PFSK-1 (cell line): ENCODE data around the gene FBLN1.

Experiments used
- FOXP2 ChIP-seq: optimal IDR thresholded peaks from 2 replicates; pipeline ENCODE3; 2011; ENCODE audit warnings: borderline replicate concordance, control low read depth, inconsistent platforms; ENCODE audit not compliant: insufficient read depth; ENCODE audit errors: extremely low read length, extremely low read depth
- POLR2AphosphoS5 ChIP-seq: IDR thresholded peaks from 2 replicates; pipeline ENCODE4 v1.6.1; 2012; ENCODE audit warnings: low read depth, mild to moderate bottlenecking, control low read depth, low read length, moderate library complexity
- REST ChIP-seq, 2 experiments: IDR thresholded peaks; 2 replicates each; pipeline versions ENCODE4 v1.6.1 to v1.8.0; 2011 to 2012; ENCODE audit warnings: low read depth in 2 of 2, low read length in 2 of 2, control low read depth in 1 of 2, inconsistent platforms in 1 of 2, mild to moderate bottlenecking in 1 of 2, moderate library complexity in 1 of 2; ENCODE audit not compliant: insufficient read depth in 1 of 2
- SIN3A ChIP-seq: IDR thresholded peaks from 2 replicates; pipeline ENCODE4 v1.6.1; 2012; ENCODE audit warnings: mild to moderate bottlenecking, low read length, moderate library complexity, borderline replicate concordance; ENCODE audit not compliant: insufficient read depth
- TAF1 ChIP-seq: IDR thresholded peaks from 2 replicates; pipeline ENCODE4 v1.6.1; 2012; ENCODE audit warnings: low read length, control low read depth, borderline replicate concordance; ENCODE audit not compliant: insufficient read depth

Gene FBLN1

DNA sequence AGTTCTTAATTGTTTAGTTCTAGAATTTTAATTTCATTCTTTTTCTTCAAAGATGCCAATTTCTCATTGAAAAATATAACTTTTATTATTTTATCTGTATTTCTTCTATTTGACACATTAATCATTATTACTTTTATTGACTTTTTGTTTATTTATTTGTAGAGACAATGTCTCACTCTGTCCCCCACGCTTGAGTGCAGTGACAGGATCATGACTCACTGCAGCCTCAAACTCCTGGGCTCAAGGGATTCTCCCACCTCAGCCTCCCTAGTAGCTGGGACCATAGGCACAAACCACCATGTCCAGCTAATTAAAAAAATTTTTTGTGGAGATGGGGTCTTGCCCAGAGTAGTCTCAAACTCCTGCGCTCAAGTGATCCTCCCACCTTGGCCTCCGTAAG, 30.3 kb upstream of the FBLN1 start:
- TF ChIP-seq TAF1 = no peak
- TF ChIP-seq POLR2AphosphoS5 = no peak
- no peak for TF ChIP-seq SIN3A
- TF ChIP-seq FOXP2 = no peak
- TF ChIP-seq REST (IDR thresholded peaks at IDR 0.05; ENCODE audit: insufficient read depth in 1 of 2, low read depth in 2 of 2, low read length in 2 of 2) = no peak

DNA sequence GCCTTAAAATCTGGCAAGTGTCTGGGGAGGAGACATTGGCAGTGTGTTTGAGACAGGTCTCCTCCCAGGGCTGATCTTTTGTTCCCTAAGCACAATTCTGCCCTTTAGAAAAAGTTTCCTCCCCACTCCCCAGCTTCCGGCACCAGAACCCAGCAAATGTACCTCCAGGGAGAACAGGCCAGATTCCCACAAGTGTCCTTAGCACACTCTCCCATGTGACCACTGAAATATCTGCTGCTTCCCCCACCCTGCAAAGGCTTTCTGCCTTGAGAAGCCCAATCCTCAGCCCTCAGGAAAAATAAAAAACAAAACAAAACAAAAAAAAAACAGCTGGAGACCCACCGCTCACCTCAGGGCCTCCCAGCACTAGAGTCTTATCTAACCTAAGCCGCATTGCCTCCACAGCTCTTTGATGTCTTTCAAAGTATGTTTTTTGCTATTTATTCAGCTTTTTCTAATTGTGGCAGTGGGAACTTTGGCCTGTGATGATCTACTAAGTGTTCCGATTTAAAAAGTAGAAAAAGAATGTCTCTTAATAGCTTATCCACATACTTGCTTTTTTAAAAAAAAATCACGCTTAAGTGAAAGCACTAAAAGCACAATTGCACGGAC, 29.0 kb upstream of the FBLN1 start:
- no peak for TF ChIP-seq FOXP2
- no peak for TF ChIP-seq SIN3A
- TF ChIP-seq TAF1 = no peak
- no peak for TF ChIP-seq REST (IDR thresholded peaks at IDR 0.05; ENCODE audit: insufficient read depth in 1 of 2, low read depth in 2 of 2, low read length in 2 of 2)
- TF ChIP-seq POLR2AphosphoS5 = no peak

GRCh38 chr22:45475063-45475747, 27.5 kb upstream of the FBLN1 start:
- TF ChIP-seq TAF1 = no peak

DNA sequence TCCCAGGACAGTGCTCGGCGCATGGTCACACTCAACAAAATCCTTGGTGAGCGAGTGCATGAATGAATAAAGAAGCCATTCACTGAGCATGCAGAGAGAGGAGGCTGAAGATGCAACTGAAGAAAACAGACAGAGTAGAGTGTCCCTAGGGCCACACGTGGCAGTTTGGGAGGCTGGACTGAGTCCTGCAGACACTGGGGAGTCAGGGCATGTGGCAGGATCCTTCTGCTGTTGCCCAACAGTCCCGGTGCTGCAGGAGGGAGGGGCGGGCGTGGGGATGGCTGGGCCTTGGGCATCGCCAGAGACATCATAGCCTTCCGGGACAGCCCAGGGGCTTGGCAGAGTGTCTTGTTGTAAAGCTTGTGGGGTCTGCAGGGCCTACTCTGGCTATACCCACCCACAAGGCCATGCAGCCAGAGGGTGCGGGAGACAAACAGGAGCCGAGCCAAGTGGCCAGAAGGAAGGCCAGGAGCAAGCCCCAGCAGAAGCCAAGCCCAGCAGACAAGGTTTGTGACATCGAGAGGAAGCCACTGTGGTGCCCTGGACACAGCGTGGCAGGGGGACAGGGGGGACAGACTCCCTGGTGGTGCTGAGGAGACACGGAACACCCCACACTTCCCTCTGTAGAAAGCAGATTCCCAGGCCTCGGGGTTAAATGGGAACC, 26.7 kb upstream of the FBLN1 start:
- TF ChIP-seq FOXP2 = no peak
- no peak for TF ChIP-seq TAF1
- TF ChIP-seq SIN3A = no peak
- TF ChIP-seq POLR2AphosphoS5 = no peak
- no peak for TF ChIP-seq REST (IDR thresholded peaks at IDR 0.05; ENCODE audit: insufficient read depth in 1 of 2, low read depth in 2 of 2, low read length in 2 of 2)

GRCh38 chr22:45476814-45477213, 25.9 kb upstream of the FBLN1 start:
- TF ChIP-seq REST (IDR thresholded peaks at IDR 0.05; ENCODE audit: insufficient read depth in 1 of 2, low read depth in 2 of 2, low read length in 2 of 2) (no peak), SIN3A (no peak)
